ENCODE data around the gene DLG3.
"Not testable (repeated sequence)": the region's sequence is repeated elsewhere in the genome, so short reads cannot be mapped to it uniquely, and the experiment has no call there.

Gene DLG3

GRCh38 chrX:70515270-70515669 is 70.6 kb downstream of the DLG3 start:
- H3K4me1 ChIP-seq (ENCODE audit: control insufficient read depth, insufficient read depth, low read length); H3K9me3 ChIP-seq (ENCODE audit: control insufficient read depth, insufficient read depth, low read length); H3K27ac ChIP-seq (ENCODE audit: low read length); H3K4me3 ChIP-seq (ENCODE audit: low read length); H3K27me3 ChIP-seq (ENCODE audit: control insufficient read depth, insufficient read depth, low read length); DNase-seq (ENCODE audit: low read depth, low spot score); H3K36me3 ChIP-seq (ENCODE audit: control insufficient read depth, insufficient read depth, low read length): not testable (repeated sequence)
- WGBS (ENCODE audit: insufficient coverage, insufficient read length): no CpG with 5 or more reads among the region's 4 CpGs

- no CpG with 5 or more reads among the region's 1 CpG for WGBS (ENCODE audit: insufficient coverage, insufficient read length)
- H3K27me3 ChIP-seq (ENCODE audit: control insufficient read depth, insufficient read depth, low read length); H3K4me1 ChIP-seq (ENCODE audit: control insufficient read depth, insufficient read depth, low read length); H3K4me3 ChIP-seq (ENCODE audit: low read length); H3K9me3 ChIP-seq (ENCODE audit: control insufficient read depth, insufficient read depth, low read length); DNase-seq (ENCODE audit: low read depth, low spot score); H3K36me3 ChIP-seq (ENCODE audit: control insufficient read depth, insufficient read depth, low read length); H3K27ac ChIP-seq (ENCODE audit: low read length): not testable (repeated sequence)
These were observed 71.1 kb downstream of the DLG3 start for GRCh38 chrX:70515692-70516091.

GRCh38 chrX:70525733-70526132 is 81.1 kb downstream of the DLG3 start:
- H3K27me3 ChIP-seq (ENCODE audit: control insufficient read depth, insufficient read depth, low read length): no peaks in the 10 kb centered on the region
- no peak for DNase-seq (ENCODE audit: low read depth, low spot score)
- no peak overlapping the region for H3K4me3 ChIP-seq (ENCODE audit: low read length)
- no peaks in the 10 kb centered on the region for H3K36me3 ChIP-seq (ENCODE audit: control insufficient read depth, insufficient read depth, low read length)
- WGBS (ENCODE audit: insufficient coverage, insufficient read length): no CpG with 5 or more reads among the region's 8 CpGs
- H3K4me1 ChIP-seq (ENCODE audit: control insufficient read depth, insufficient read depth, low read length): no peaks in the 10 kb centered on the region
- no peaks in the 10 kb centered on the region for H3K9me3 ChIP-seq (ENCODE audit: control insufficient read depth, insufficient read depth, low read length)
- H3K27ac ChIP-seq (ENCODE audit: low read length): no peak overlapping the region

GRCh38 chrX:70527053-70527452 is 82.4 kb downstream of the DLG3 start:
- Histone ChIP-seq H3K27me3 (ENCODE audit: control insufficient read depth, insufficient read depth, low read length) (no peaks in the 10 kb centered on the region), H3K4me3 (ENCODE audit: low read length) (no peak overlapping the region), H3K9me3 (ENCODE audit: control insufficient read depth, insufficient read depth, low read length) (no peaks in the 10 kb centered on the region), H3K27ac (ENCODE audit: low read length) (no peak overlapping the region), H3K4me1 (ENCODE audit: control insufficient read depth, insufficient read depth, low read length) (no peaks in the 10 kb centered on the region), H3K36me3 (ENCODE audit: control insufficient read depth, insufficient read depth, low read length) (no peaks in the 10 kb centered on the region)
- no peak for DNase-seq (ENCODE audit: low read depth, low spot score)

GRCh38 chrX:70527610-70528345 is 83.1 kb downstream of the DLG3 start:
- H3K27me3 ChIP-seq (ENCODE audit: control insufficient read depth, insufficient read depth, low read length): no peaks in the 10 kb centered on the region
- no peaks in the 10 kb centered on the region for H3K36me3 ChIP-seq (ENCODE audit: control insufficient read depth, insufficient read depth, low read length)
- no peaks in the 10 kb centered on the region for H3K9me3 ChIP-seq (ENCODE audit: control insufficient read depth, insufficient read depth, low read length)
- DNase-seq (ENCODE audit: low read depth, low spot score): no peak
- H3K4me3 ChIP-seq (ENCODE audit: low read length): no peak overlapping the region
- WGBS (ENCODE audit: insufficient coverage, insufficient read length): no CpG with 5 or more reads among the region's 3 CpGs
- H3K4me1 ChIP-seq (ENCODE audit: control insufficient read depth, insufficient read depth, low read length): no peaks in the 10 kb centered on the region
- H3K27ac ChIP-seq (ENCODE audit: low read length): no peak overlapping the region

GRCh38 chrX:70535198-70535597 is 90.6 kb downstream of the DLG3 start:
- Histone ChIP-seq H3K4me3 (ENCODE audit: low read length) (no peak overlapping the region), H3K27me3 (ENCODE audit: control insufficient read depth, insufficient read depth, low read length) (no peaks in the 10 kb centered on the region), H3K27ac (ENCODE audit: low read length) (no peak overlapping the region), H3K9me3 (ENCODE audit: control insufficient read depth, insufficient read depth, low read length) (no peaks in the 10 kb centered on the region), H3K36me3 (ENCODE audit: control insufficient read depth, insufficient read depth, low read length) (no peaks in the 10 kb centered on the region), H3K4me1 (ENCODE audit: control insufficient read depth, insufficient read depth, low read length) (no peaks in the 10 kb centered on the region)
- DNase-seq (ENCODE audit: low read depth, low spot score): no peak
- no CpG with 5 or more reads among the region's 1 CpG for WGBS (ENCODE audit: insufficient coverage, insufficient read length)

- H3K9me3 ChIP-seq (ENCODE audit: control insufficient read depth, insufficient read depth, low read length): no peaks in the 10 kb centered on the region
- WGBS (ENCODE audit: insufficient coverage, insufficient read length): no CpG with 5 or more reads among the region's 3 CpGs
These were observed 104.8 kb downstream of the DLG3 start for GRCh38 chrX:70549429-70549828.

GRCh38 chrX:70552130-70552704 is 107.6 kb downstream of the DLG3 start:
- Histone ChIP-seq H3K27ac (ENCODE audit: low read length) (no peak overlapping the region), H3K4me3 (ENCODE audit: low read length) (no peak overlapping the region), H3K9me3 (ENCODE audit: control insufficient read depth, insufficient read depth, low read length) (no peaks in the 10 kb centered on the region), H3K4me1 (ENCODE audit: control insufficient read depth, insufficient read depth, low read length) (no peaks in the 10 kb centered on the region), H3K36me3 (ENCODE audit: control insufficient read depth, insufficient read depth, low read length) (no peaks in the 10 kb centered on the region), H3K27me3 (ENCODE audit: control insufficient read depth, insufficient read depth, low read length) (no peaks in the 10 kb centered on the region)
- no peak for DNase-seq (ENCODE audit: low read depth, low spot score)
- WGBS (ENCODE audit: insufficient coverage, insufficient read length): no CpG with 5 or more reads among the region's 7 CpGs

More at GRCh38 chrX:70549429-70549828, 104.8 kb downstream of the DLG3 start:
- H3K4me1 ChIP-seq (ENCODE audit: control insufficient read depth, insufficient read depth, low read length): no peaks in the 10 kb centered on the region
- DNase-seq (ENCODE audit: low read depth, low spot score): no peak
- no peak overlapping the region for H3K4me3 ChIP-seq (ENCODE audit: low read length)
- H3K27ac ChIP-seq (ENCODE audit: low read length): no peak overlapping the region
- H3K27me3 ChIP-seq (ENCODE audit: control insufficient read depth, insufficient read depth, low read length): no peaks in the 10 kb centered on the region
- H3K36me3 ChIP-seq (ENCODE audit: control insufficient read depth, insufficient read depth, low read length): no peaks in the 10 kb centered on the region

GRCh38 chrX:70553516-70553915 is 108.9 kb downstream of the DLG3 start:
- Histone ChIP-seq H3K4me1 (ENCODE audit: control insufficient read depth, insufficient read depth, low read length) (no peaks in the 10 kb centered on the region), H3K4me3 (ENCODE audit: low read length) (no peak overlapping the region), H3K27ac (ENCODE audit: low read length) (no peak overlapping the region), H3K36me3 (ENCODE audit: control insufficient read depth, insufficient read depth, low read length) (no peaks in the 10 kb centered on the region), H3K9me3 (ENCODE audit: control insufficient read depth, insufficient read depth, low read length) (no peaks in the 10 kb centered on the region), H3K27me3 (ENCODE audit: control insufficient read depth, insufficient read depth, low read length) (no peaks in the 10 kb centered on the region)
- WGBS (ENCODE audit: insufficient coverage, insufficient read length): no CpG with 5 or more reads among the region's 1 CpG
- no peak for DNase-seq (ENCODE audit: low read depth, low spot score)

GRCh38 chrX:70554081-70554480 is 109.4 kb downstream of the DLG3 start:
- no peak for DNase-seq (ENCODE audit: low read depth, low spot score)
- H3K4me1 ChIP-seq (ENCODE audit: control insufficient read depth, insufficient read depth, low read length): no peaks in the 10 kb centered on the region

GRCh38 chrX:70554523-70554922 is 109.9 kb downstream of the DLG3 start:
- no peak overlapping the region for H3K27ac ChIP-seq (ENCODE audit: low read length)
- no peaks in the 10 kb centered on the region for H3K36me3 ChIP-seq (ENCODE audit: control insufficient read depth, insufficient read depth, low read length)
- no peak overlapping the region for H3K4me3 ChIP-seq (ENCODE audit: low read length)
- no CpG with 5 or more reads among the region's 2 CpGs for WGBS (ENCODE audit: insufficient coverage, insufficient read length)
- no peaks in the 10 kb centered on the region for H3K9me3 ChIP-seq (ENCODE audit: control insufficient read depth, insufficient read depth, low read length)
- DNase-seq (ENCODE audit: low read depth, low spot score): no peak
- H3K4me1 ChIP-seq (ENCODE audit: control insufficient read depth, insufficient read depth, low read length): no peaks in the 10 kb centered on the region
- no peaks in the 10 kb centered on the region for H3K27me3 ChIP-seq (ENCODE audit: control insufficient read depth, insufficient read depth, low read length)

More at GRCh38 chrX:70554081-70554480, 109.4 kb downstream of the DLG3 start:
- Histone ChIP-seq H3K27ac (ENCODE audit: low read length) (no peak overlapping the region), H3K9me3 (ENCODE audit: control insufficient read depth, insufficient read depth, low read length) (no peaks in the 10 kb centered on the region), H3K36me3 (ENCODE audit: control insufficient read depth, insufficient read depth, low read length) (no peaks in the 10 kb centered on the region), H3K4me3 (ENCODE audit: low read length) (no peak overlapping the region), H3K27me3 (ENCODE audit: control insufficient read depth, insufficient read depth, low read length) (no peaks in the 10 kb centered on the region)
- WGBS (ENCODE audit: insufficient coverage, insufficient read length): no CpG with 5 or more reads among the region's 2 CpGs

Measured in iPS DF 6.9 (cell line).